Measurements from ENCODE around the gene ZNF768.

The ZNF768 gene

DNA sequence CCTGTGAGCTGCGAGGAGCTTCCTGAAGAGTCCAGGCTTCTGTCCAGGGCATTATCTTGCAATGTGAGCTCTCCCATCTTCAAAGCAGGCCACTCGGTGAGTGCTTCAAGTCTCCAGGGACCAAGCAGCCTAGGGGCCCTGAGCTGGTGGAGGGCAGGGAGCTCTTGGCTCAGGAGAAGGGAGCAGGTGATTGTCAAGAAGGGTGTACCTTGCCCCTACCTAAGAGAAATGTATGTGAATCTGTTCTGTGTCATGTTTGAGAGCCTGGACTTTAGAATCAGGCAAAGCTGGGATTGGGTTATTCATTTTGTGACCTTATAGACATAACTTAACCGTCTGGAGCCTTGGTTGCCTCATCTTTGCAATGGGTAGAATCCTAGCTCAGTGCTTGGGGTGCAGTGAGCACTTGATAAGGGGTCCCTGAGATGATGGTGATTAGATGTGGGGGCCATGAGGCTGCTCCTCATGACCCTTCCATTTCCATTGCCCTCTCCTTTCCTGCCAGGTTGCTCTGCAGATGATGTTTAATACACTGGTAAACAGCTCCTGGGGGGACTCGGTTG lies 15.9 kb downstream of the ZNF768 start:
- Histone ChIP-seq H3K9ac (ENCODE audit: low read depth, low read length) (no peak overlapping the region), H4K20me1 (ENCODE audit: insufficient read depth, low read length) (no peaks in the 10 kb centered on the region), H3K4me1 (ENCODE audit: insufficient read depth, low read length) (no peaks in the 10 kb centered on the region), H3K9me3 (ENCODE audit: insufficient read depth, low read length, severe bottlenecking) (no peaks in the 10 kb centered on the region), H3K27me3 (ENCODE audit: insufficient read depth, low read length, poor library complexity) (no peaks in the 10 kb centered on the region), H3K79me2 (ENCODE audit: insufficient read depth, low read length) (no peaks in the 10 kb centered on the region), H3K4me3 (ENCODE audit: low read depth in 1 of 2, low read length in 2 of 2) (no peak overlapping the region), H3K36me3 (ENCODE audit: insufficient read depth, low read length) (peaks cover 10% of the 10 kb centered on the region), H2AFZ (ENCODE audit: low read depth, low read length) (no peak overlapping the region), H3K4me2 (ENCODE audit: insufficient read depth, low read length) (no peak overlapping the region), H3K27ac (ENCODE audit: low read length) (no peak overlapping the region)
- TF ChIP-seq CTCF (IDR thresholded peaks at IDR 0.05; ENCODE audit: borderline replicate concordance, extremely low read depth, low read length, poor library complexity, severe bottlenecking) (no peak), EZH2 (IDR thresholded peaks at IDR 0.05; ENCODE audit: borderline replicate concordance, low read depth, low read length, severe bottlenecking) (no peak)
- ATAC-seq (ENCODE audit: insufficient read depth, low read depth) (no peak), DNase-seq (no peak)

DNA sequence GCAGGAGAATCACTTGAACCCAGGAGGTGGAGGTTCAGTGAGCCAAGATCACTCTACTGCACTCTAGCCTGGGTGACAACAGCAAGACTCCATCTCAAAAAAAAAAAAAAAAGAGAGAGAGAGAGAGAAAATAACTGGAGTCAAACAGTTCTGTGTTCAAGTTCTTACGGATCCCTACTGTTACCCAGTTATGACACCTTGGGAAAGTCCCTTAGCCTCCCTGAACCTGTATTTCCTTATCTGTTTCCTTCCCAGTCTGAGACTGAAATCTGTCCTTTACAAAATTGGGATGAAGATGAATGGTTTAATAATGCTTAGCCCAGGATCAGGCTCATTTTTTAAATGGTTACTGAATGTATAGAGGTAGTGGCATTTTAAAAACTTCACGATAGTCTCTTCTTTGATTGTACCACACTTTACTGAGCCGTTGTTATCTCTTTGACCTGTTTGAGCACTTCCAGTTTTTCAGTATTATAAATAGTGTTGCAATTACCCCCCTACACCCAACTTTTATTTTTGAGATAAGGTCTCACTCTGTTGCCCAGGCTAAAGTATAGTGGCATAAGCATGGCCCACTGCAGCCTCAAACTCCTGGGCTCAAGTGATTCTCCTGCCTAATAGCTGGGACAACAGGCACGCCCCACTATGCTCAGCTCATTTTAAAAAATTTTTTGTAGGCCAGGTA lies 17.1 kb downstream of the ZNF768 start:
- ATAC-seq (ENCODE audit: insufficient read depth, low read depth) (no peak), DNase-seq (no peak)
- Histone ChIP-seq H3K27me3 (ENCODE audit: insufficient read depth, low read length, poor library complexity) (no peaks in the 10 kb centered on the region), H3K36me3 (ENCODE audit: insufficient read depth, low read length) (peaks cover 13% of the 10 kb centered on the region), H2AFZ (ENCODE audit: low read depth, low read length) (no peak overlapping the region), H3K4me3 (ENCODE audit: low read depth in 1 of 2, low read length in 2 of 2) (no peak overlapping the region), H3K9me3 (ENCODE audit: insufficient read depth, low read length, severe bottlenecking) (no peaks in the 10 kb centered on the region), H3K9ac (ENCODE audit: low read depth, low read length) (no peak overlapping the region), H3K79me2 (ENCODE audit: insufficient read depth, low read length) (no peaks in the 10 kb centered on the region), H3K4me1 (ENCODE audit: insufficient read depth, low read length) (no peaks in the 10 kb centered on the region), H3K27ac (ENCODE audit: low read length) (no peak overlapping the region), H4K20me1 (ENCODE audit: insufficient read depth, low read length) (no peaks in the 10 kb centered on the region), H3K4me2 (ENCODE audit: insufficient read depth, low read length) (no peak overlapping the region)
- no peak for TF ChIP-seq EZH2 (IDR thresholded peaks at IDR 0.05; ENCODE audit: borderline replicate concordance, low read depth, low read length, severe bottlenecking)
- TF ChIP-seq CTCF (IDR thresholded peaks at IDR 0.05; ENCODE audit: borderline replicate concordance, extremely low read depth, low read length, poor library complexity, severe bottlenecking) = no peak

DNA sequence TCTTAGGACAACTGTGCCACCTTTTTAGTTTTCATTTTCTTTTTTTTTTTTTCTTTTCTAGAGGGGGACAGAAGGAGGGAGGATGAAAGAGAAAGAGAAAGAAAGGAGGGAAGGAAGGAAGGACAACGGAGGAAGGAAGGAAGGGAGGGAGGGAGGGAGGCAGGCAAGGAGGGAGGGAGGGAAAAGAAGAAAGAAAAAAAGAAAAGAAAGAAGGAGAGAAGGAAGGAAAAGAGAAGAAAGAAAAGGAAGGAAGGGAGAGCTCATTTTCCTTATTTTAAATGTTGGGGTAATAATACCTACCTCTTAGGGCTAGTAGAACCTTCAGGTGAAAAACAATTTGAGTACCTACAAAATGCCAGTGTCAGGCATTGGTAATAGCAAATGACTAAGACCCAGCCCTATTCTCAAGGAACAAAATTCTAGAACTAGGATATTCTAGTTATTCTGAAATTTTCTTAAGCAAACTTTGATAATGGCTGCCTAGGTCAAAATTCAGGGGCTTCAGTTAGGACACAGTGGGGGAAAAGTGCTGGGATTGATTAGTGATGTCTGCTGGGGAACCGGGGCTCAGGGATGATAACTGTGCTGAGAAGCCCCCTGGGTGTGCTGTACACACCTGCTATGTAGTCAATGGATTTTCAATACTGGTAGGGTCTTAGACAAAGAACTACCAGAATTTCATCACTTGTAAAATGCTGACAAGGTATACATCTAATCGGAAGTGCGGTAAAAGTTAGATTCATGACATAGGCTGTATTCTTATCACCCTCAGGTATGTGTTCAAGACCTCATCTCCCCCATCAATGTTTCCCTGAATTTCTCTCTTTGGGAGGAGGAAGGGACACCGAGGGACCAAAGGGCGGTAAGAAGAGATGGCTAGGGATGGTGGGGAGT lies 22.7 kb downstream of the ZNF768 start:
- Histone ChIP-seq H3K4me3 (ENCODE audit: low read depth in 1 of 2, low read length in 2 of 2) (no peak overlapping the region), H2AFZ (ENCODE audit: low read depth, low read length) (no peak overlapping the region), H3K9ac (ENCODE audit: low read depth, low read length) (no peak overlapping the region), H3K27ac (ENCODE audit: low read length) (no peak overlapping the region), H3K36me3 (ENCODE audit: insufficient read depth, low read length) (peaks cover 13% of the 10 kb centered on the region), H3K9me3 (ENCODE audit: insufficient read depth, low read length, severe bottlenecking) (no peaks in the 10 kb centered on the region), H3K4me1 (ENCODE audit: insufficient read depth, low read length) (no peaks in the 10 kb centered on the region), H4K20me1 (ENCODE audit: insufficient read depth, low read length) (no peaks in the 10 kb centered on the region), H3K4me2 (ENCODE audit: insufficient read depth, low read length) (no peak overlapping the region), H3K79me2 (ENCODE audit: insufficient read depth, low read length) (no peaks in the 10 kb centered on the region), H3K27me3 (ENCODE audit: insufficient read depth, low read length, poor library complexity) (no peaks in the 10 kb centered on the region)
- TF ChIP-seq EZH2 (IDR thresholded peaks at IDR 0.05; ENCODE audit: borderline replicate concordance, low read depth, low read length, severe bottlenecking) (no peak), CTCF (IDR thresholded peaks at IDR 0.05; ENCODE audit: borderline replicate concordance, extremely low read depth, low read length, poor library complexity, severe bottlenecking) (no peak)
- ATAC-seq (ENCODE audit: insufficient read depth, low read depth) = no peak
- no peak for DNase-seq
